ENCODE results near the gene SLC12A4.
"Not testable (repeated sequence)": the region's sequence is repeated elsewhere in the genome, so short reads cannot be mapped to it uniquely, and the experiment has no call there.

DNA sequence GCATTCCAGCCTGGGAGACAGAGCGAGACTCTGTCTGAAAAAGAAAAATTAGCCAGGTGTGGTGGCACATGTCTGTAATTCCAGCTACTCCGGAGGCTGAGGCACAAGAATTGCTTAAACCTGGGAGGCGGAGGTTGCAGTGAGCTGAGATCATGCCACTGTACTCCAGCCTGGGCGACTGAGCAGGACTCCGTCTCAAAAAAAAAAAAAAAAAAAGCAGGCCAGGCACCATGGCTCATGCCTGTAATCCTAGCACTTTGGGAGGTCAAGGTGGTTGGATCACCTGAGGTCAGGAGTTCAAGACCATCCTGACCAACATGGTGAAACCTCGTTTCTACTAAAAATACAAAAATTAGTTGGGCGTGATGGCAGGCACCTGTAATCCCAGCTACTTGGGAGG, 3.8 kb upstream of the SLC12A4 start:
- not testable (repeated sequence) for TF ChIP-seq POLR2AphosphoS5 (IDR thresholded peaks at IDR 0.05)
- TF ChIP-seq, protein P1, sequence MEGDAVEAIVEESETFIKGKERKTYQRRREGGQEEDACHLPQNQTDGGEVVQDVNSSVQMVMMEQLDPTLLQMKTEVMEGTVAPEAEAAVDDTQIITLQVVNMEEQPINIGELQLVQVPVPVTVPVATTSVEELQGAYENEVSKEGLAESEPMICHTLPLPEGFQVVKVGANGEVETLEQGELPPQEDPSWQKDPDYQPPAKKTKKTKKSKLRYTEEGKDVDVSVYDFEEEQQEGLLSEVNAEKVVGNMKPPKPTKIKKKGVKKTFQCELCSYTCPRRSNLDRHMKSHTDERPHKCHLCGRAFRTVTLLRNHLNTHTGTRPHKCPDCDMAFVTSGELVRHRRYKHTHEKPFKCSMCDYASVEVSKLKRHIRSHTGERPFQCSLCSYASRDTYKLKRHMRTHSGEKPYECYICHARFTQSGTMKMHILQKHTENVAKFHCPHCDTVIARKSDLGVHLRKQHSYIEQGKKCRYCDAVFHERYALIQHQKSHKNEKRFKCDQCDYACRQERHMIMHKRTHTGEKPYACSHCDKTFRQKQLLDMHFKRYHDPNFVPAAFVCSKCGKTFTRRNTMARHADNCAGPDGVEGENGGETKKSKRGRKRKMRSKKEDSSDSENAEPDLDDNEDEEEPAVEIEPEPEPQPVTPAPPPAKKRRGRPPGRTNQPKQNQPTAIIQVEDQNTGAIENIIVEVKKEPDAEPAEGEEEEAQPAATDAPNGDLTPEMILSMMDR (IDR thresholded peaks at IDR 0.05 in 8 of 11, conservative IDR thresholded peaks at IDR 0.05 in 3 of 11): not testable (repeated sequence)

Measured in spleen (tissue), 7 donors.